Measurements from ENCODE around the gene TAF4B. TPM values are rescaled to one million over a fixed set of nuclear protein-coding genes. Genes with fewer than 3 reads are reported as not detected.
"Not testable (repeated sequence)": the region's sequence is repeated elsewhere in the genome, so short reads cannot be mapped to it uniquely, and the experiment has no call there.

Gene TAF4B
- total and polyA plus RNA-seq, 4 donors, result 0.10 to 4.3 (median 0.30) TPM

- TF ChIP-seq, protein P1, sequence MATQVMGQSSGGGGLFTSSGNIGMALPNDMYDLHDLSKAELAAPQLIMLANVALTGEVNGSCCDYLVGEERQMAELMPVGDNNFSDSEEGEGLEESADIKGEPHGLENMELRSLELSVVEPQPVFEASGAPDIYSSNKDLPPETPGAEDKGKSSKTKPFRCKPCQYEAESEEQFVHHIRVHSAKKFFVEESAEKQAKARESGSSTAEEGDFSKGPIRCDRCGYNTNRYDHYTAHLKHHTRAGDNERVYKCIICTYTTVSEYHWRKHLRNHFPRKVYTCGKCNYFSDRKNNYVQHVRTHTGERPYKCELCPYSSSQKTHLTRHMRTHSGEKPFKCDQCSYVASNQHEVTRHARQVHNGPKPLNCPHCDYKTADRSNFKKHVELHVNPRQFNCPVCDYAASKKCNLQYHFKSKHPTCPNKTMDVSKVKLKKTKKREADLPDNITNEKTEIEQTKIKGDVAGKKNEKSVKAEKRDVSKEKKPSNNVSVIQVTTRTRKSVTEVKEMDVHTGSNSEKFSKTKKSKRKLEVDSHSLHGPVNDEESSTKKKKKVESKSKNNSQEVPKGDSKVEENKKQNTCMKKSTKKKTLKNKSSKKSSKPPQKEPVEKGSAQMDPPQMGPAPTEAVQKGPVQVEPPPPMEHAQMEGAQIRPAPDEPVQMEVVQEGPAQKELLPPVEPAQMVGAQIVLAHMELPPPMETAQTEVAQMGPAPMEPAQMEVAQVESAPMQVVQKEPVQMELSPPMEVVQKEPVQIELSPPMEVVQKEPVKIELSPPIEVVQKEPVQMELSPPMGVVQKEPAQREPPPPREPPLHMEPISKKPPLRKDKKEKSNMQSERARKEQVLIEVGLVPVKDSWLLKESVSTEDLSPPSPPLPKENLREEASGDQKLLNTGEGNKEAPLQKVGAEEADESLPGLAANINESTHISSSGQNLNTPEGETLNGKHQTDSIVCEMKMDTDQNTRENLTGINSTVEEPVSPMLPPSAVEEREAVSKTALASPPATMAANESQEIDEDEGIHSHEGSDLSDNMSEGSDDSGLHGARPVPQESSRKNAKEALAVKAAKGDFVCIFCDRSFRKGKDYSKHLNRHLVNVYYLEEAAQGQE (IDR thresholded peaks at IDR 0.05), result no peak
- TF ChIP-seq FOXA2 (IDR thresholded peaks at IDR 0.05) (no peak), SP1 (IDR thresholded peaks at IDR 0.05) (no peak), HNF4A (conservative IDR thresholded peaks at IDR 0.05) (no peak), NR2F2 (IDR thresholded peaks at IDR 0.05) (no peak), JUND (IDR thresholded peaks at IDR 0.05) (no peak), HNF4G (IDR thresholded peaks at IDR 0.05) (no peak)
- TF ChIP-seq, protein P2, sequence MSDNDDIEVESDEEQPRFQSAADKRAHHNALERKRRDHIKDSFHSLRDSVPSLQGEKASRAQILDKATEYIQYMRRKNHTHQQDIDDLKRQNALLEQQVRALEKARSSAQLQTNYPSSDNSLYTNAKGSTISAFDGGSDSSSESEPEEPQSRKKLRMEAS (IDR thresholded peaks at IDR 0.05), result no peak
These were observed 4.3 kb downstream of the TAF4B start (continued) for GRCh38 chr18:26230497-26230896.

GRCh38 chr18:26233208-26233607 lies 7.0 kb downstream of the TAF4B start:
- 70% methylated on average over 5 of the region's 5 CpGs for WGBS
- Histone ChIP-seq H3K9ac (ENCODE audit: low read depth in 1 of 2, low read length in 2 of 2) (no peak overlapping the region), H3K4me1 (ENCODE audit: control insufficient read depth in 4 of 4, insufficient read depth in 4 of 4, low read length in 3 of 4) (no peaks in the 10 kb centered on the region), H3K9me3 (ENCODE audit: control insufficient read depth in 4 of 4, low read length in 3 of 4) (peaks cover 0 to 1% (median 0%) of the 10 kb centered on the region in 4 donors), H3K36me3 (ENCODE audit: control insufficient read depth in 4 of 4, insufficient read depth in 3 of 4, low read depth in 1 of 4, low read length in 3 of 4) (no peaks in the 10 kb centered on the region), H3K4me3 (ENCODE audit: low read depth in 1 of 3, low read length in 3 of 3) (no peak overlapping the region), H3K27ac (ENCODE audit: low read depth in 1 of 2, low read length in 2 of 2) (no peak overlapping the region), H3K27me3 (ENCODE audit: control insufficient read depth in 4 of 4, insufficient read depth in 4 of 4, low read length in 3 of 4) (no peaks in the 10 kb centered on the region)
- DNase-seq (ENCODE audit: low spot score), result no peak
- no peak for TF ChIP-seq HNF4A (conservative IDR thresholded peaks at IDR 0.05)
- TF ChIP-seq, protein P3, sequence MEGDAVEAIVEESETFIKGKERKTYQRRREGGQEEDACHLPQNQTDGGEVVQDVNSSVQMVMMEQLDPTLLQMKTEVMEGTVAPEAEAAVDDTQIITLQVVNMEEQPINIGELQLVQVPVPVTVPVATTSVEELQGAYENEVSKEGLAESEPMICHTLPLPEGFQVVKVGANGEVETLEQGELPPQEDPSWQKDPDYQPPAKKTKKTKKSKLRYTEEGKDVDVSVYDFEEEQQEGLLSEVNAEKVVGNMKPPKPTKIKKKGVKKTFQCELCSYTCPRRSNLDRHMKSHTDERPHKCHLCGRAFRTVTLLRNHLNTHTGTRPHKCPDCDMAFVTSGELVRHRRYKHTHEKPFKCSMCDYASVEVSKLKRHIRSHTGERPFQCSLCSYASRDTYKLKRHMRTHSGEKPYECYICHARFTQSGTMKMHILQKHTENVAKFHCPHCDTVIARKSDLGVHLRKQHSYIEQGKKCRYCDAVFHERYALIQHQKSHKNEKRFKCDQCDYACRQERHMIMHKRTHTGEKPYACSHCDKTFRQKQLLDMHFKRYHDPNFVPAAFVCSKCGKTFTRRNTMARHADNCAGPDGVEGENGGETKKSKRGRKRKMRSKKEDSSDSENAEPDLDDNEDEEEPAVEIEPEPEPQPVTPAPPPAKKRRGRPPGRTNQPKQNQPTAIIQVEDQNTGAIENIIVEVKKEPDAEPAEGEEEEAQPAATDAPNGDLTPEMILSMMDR (IDR thresholded peaks at IDR 0.05; ENCODE audit: low read depth, low read length, missing input control), result no peak
- no peak for TF ChIP-seq JUND (IDR thresholded peaks at IDR 0.05)
- TF ChIP-seq TAF1 (conservative IDR thresholded peaks at IDR 0.05), result no peak
- no peak for TF ChIP-seq SP1 (IDR thresholded peaks at IDR 0.05)
- no peak for TF ChIP-seq YY1 (IDR thresholded peaks at IDR 0.05)
- no peak for TF ChIP-seq HNF4G (IDR thresholded peaks at IDR 0.05)
- TF ChIP-seq GABPA (IDR thresholded peaks at IDR 0.05 in 1 of 2, conservative IDR thresholded peaks at IDR 0.05 in 1 of 2), result no peak
- no peak for TF ChIP-seq RXRA (IDR thresholded peaks at IDR 0.05)
- no peak for TF ChIP-seq RAD21 (IDR thresholded peaks at IDR 0.05)

GRCh38 chr18:26237363-26237762 lies 11.1 kb downstream of the TAF4B start:
- H3K4me1 ChIP-seq (ENCODE audit: control insufficient read depth in 4 of 4, insufficient read depth in 4 of 4, low read length in 3 of 4); H3K27ac ChIP-seq (ENCODE audit: low read depth in 1 of 2, low read length in 2 of 2); H3K27me3 ChIP-seq (ENCODE audit: control insufficient read depth in 4 of 4, insufficient read depth in 4 of 4, low read length in 3 of 4); H3K9ac ChIP-seq (ENCODE audit: low read depth in 1 of 2, low read length in 2 of 2); H3K4me3 ChIP-seq (ENCODE audit: low read depth in 1 of 3, low read length in 3 of 3); H3K36me3 ChIP-seq (ENCODE audit: control insufficient read depth in 4 of 4, insufficient read depth in 3 of 4, low read depth in 1 of 4, low read length in 3 of 4); H3K9me3 ChIP-seq (ENCODE audit: control insufficient read depth in 4 of 4, low read length in 3 of 4); DNase-seq (ENCODE audit: low spot score): not testable (repeated sequence)
- 86% methylated on average over 2 of the region's 2 CpGs for WGBS

DNA sequence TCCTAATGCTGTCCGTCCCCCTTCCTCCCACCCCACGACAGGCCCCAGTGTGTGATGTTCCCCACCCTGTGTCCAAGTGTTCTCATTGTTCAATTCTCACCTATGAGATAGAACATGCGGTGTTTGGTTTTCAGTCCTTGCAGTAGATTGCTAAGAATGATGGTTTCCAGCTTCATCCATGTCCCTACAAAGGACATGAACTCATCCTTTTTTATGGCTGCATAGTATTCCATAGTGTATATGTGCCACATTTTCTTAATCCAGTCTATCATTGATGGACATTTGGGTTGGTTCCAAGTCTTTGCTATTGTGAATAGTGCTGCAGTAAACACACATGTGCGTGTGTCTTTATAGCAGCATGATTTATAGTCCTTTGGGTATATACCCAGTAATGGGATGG lies 12.5 kb downstream of the TAF4B start:
- not testable (repeated sequence) for H3K9ac ChIP-seq (ENCODE audit: low read depth in 1 of 2, low read length in 2 of 2); H3K27ac ChIP-seq (ENCODE audit: low read depth in 1 of 2, low read length in 2 of 2); H3K9me3 ChIP-seq (ENCODE audit: control insufficient read depth in 4 of 4, low read length in 3 of 4); H3K4me3 ChIP-seq (ENCODE audit: low read depth in 1 of 3, low read length in 3 of 3); H3K4me1 ChIP-seq (ENCODE audit: control insufficient read depth in 4 of 4, insufficient read depth in 4 of 4, low read length in 3 of 4); H3K27me3 ChIP-seq (ENCODE audit: control insufficient read depth in 4 of 4, insufficient read depth in 4 of 4, low read length in 3 of 4); H3K36me3 ChIP-seq (ENCODE audit: control insufficient read depth in 4 of 4, insufficient read depth in 3 of 4, low read depth in 1 of 4, low read length in 3 of 4); DNase-seq (ENCODE audit: low spot score)
- WGBS, result 94% methylated on average over 4 of the region's 4 CpGs

DNA sequence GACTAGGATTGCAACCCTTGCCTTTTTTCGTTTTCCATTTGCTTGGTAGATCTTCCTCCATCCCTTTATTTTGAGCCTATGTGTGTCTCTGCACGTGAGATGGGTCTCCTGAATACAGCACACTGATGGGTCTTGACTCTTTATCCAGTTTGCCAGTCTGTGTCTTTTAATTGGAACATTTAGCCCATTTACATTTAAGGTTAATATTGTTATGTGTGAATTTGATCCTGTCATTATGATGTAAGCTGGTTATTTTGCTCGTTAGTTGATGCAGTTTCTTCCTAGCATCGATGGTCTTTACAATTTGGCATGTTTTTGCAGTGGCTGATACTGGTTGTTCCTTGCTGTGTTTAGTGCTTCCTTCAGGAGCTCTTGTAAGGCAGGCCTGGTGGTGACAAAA lies 16.1 kb downstream of the TAF4B start:
- not testable (repeated sequence) for H3K4me1 ChIP-seq (ENCODE audit: control insufficient read depth in 4 of 4, insufficient read depth in 4 of 4, low read length in 3 of 4); H3K27me3 ChIP-seq (ENCODE audit: control insufficient read depth in 4 of 4, insufficient read depth in 4 of 4, low read length in 3 of 4); H3K9ac ChIP-seq (ENCODE audit: low read depth in 1 of 2, low read length in 2 of 2); DNase-seq (ENCODE audit: low spot score); H3K9me3 ChIP-seq (ENCODE audit: control insufficient read depth in 4 of 4, low read length in 3 of 4); H3K36me3 ChIP-seq (ENCODE audit: control insufficient read depth in 4 of 4, insufficient read depth in 3 of 4, low read depth in 1 of 4, low read length in 3 of 4); H3K27ac ChIP-seq (ENCODE audit: low read depth in 1 of 2, low read length in 2 of 2); H3K4me3 ChIP-seq (ENCODE audit: low read depth in 1 of 3, low read length in 3 of 3)
- WGBS, result 78% methylated on average over 3 of the region's 4 CpGs

DNA sequence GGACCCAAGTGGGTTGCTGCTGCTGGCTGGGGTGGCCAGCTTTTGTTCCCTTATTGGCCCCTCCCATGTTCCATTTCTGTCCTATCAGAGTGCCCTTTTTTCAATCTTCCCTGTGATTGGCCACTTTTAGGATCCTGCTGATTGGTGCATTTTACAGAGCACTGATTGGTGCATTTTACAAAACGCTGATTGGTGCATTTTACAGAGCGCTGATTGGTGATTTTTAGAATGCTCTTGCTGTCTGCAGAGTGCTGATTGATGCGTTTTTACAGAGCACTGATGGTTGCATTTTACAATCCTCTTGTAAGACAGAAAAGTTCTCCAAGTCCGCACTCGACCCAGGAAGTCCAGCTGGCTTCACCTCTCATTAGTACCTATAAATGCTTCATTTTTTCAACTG lies 19.2 kb downstream of the TAF4B start:
- 88% methylated on average over 5 of the region's 5 CpGs for WGBS
- not testable (repeated sequence) for DNase-seq (ENCODE audit: low spot score); H3K9ac ChIP-seq (ENCODE audit: low read depth in 1 of 2, low read length in 2 of 2); H3K36me3 ChIP-seq (ENCODE audit: control insufficient read depth in 4 of 4, insufficient read depth in 3 of 4, low read depth in 1 of 4, low read length in 3 of 4); H3K27ac ChIP-seq (ENCODE audit: low read depth in 1 of 2, low read length in 2 of 2); H3K4me3 ChIP-seq (ENCODE audit: low read depth in 1 of 3, low read length in 3 of 3); H3K27me3 ChIP-seq (ENCODE audit: control insufficient read depth in 4 of 4, insufficient read depth in 4 of 4, low read length in 3 of 4); H3K4me1 ChIP-seq (ENCODE audit: control insufficient read depth in 4 of 4, insufficient read depth in 4 of 4, low read length in 3 of 4); H3K9me3 ChIP-seq (ENCODE audit: control insufficient read depth in 4 of 4, low read length in 3 of 4)
